PC-3 (cell line): ENCODE measurements around the gene SNU13.

Experiments used
- CTCF ChIP-seq: fragments of 300-600 bp; sonication (generic); conservative IDR thresholded peaks from 2 replicates; pipeline ENCODE4 v1.5.1; 2017; ENCODE audit warnings: antibody characterized with exemption, low read depth, mild to moderate bottlenecking, low read length
- EZH2 ChIP-seq: fragments of 300-600 bp; sonication (generic); IDR thresholded peaks from one replicate; pipeline ENCODE4 v1.6.1; 2017; ENCODE audit warnings: antibody characterized with exemption, mild to moderate bottlenecking, low read length; ENCODE audit not compliant: unreplicated experiment
- EZH2phosphoT487 ChIP-seq: fragments of 300-600 bp; sonication (generic); IDR thresholded peaks from 2 replicates; pipeline ENCODE4 v1.6.1; 2018; ENCODE audit warnings: mild to moderate bottlenecking, antibody characterized with exemption, low read length, borderline replicate concordance

- no peak for TF ChIP-seq EZH2
- TF ChIP-seq CTCF = no peak
- no peak for TF ChIP-seq EZH2phosphoT487
Observed at GRCh38 chr22:41668971-41669911, 19.4 kb downstream of the SNU13 start.
